ENCODE measurements around the gene CEMIP. TPM values are rescaled to one million over a fixed set of nuclear protein-coding genes. Genes with fewer than 3 reads are reported as not detected.

CEMIP gene
- polyA plus RNA-seq, 1 donor (not counting 4 experiments of a cell fraction or from before 2014, with no cell fraction given): 2.3 TPM

GRCh38 chr15:80787316-80787715 is 8.1 kb downstream of the CEMIP start:
- FAIRE-seq (no peak), DNase-seq (ENCODE audit: low read depth, low spot score) (no peak)
- dilution Hi-C loops (cut with MboI; ENCODE audit: extremely low pct_ligation_motif_present, low sequenced_read_pairs): no loop called here
- H3K4me1 ChIP-seq (ENCODE audit: control insufficient read depth, extremely low read depth, insufficient read depth, low read length): peaks cover 8% of the 10 kb centered on the region
- no peaks in the 10 kb centered on the region for H3K9me3 ChIP-seq (ENCODE audit: control insufficient read depth, low read depth, low read length)
- no peaks in the 10 kb centered on the region for H3K27me3 ChIP-seq (ENCODE audit: control insufficient read depth, extremely low read depth, insufficient read depth, low read length)
- no peak overlapping the region for H3K4me3 ChIP-seq (ENCODE audit: control insufficient read depth in 2 of 3, extremely low read depth in 1 of 3, insufficient read depth in 2 of 3, low read depth in 1 of 3, low read length in 3 of 3)
- no peaks in the 10 kb centered on the region for H3K36me3 ChIP-seq (ENCODE audit: control insufficient read depth in 2 of 2, extremely low read depth in 1 of 2, insufficient read depth in 2 of 2, low read length in 2 of 2)
- H3K9ac ChIP-seq (ENCODE audit: control insufficient read depth, extremely low read depth, insufficient read depth, low read length): no peak overlapping the region
- TF ChIP-seq EZH2 (IDR thresholded peaks at IDR 0.05; ENCODE audit: low read length) (no peak), CTCF (optimal IDR thresholded peaks at IDR 0.05 in 1 of 3, IDR thresholded peaks at IDR 0.05 in 1 of 3, conservative IDR thresholded peaks at IDR 0.05 in 1 of 3; ENCODE audit: extremely low read depth in 1 of 3, insufficient read depth in 2 of 3, low read length in 3 of 3) (no peak)
- H3K27ac ChIP-seq (ENCODE audit: control insufficient read depth, insufficient read depth, low read length): no peak overlapping the region
- no peaks in the 10 kb centered on the region for H3K79me2 ChIP-seq (ENCODE audit: control insufficient read depth, insufficient read depth, low read length)
- no peak overlapping the region for H2AFZ ChIP-seq (ENCODE audit: control insufficient read depth, low read length)
- H3K9me1 ChIP-seq (ENCODE audit: control insufficient read depth, extremely low read depth, insufficient read depth, low read length): no peaks in the 10 kb centered on the region
- no peak overlapping the region for H3K4me2 ChIP-seq (ENCODE audit: control insufficient read depth, extremely low read depth, insufficient read depth, low read depth, low read length)
- no peaks in the 10 kb centered on the region for H4K20me1 ChIP-seq (ENCODE audit: control insufficient read depth, extremely low read depth, insufficient read depth, low read length)

- no peak overlapping the region for H2AFZ ChIP-seq (ENCODE audit: control insufficient read depth, low read length)
- no peak overlapping the region for H3K4me3 ChIP-seq (ENCODE audit: control insufficient read depth in 2 of 3, extremely low read depth in 1 of 3, insufficient read depth in 2 of 3, low read depth in 1 of 3, low read length in 3 of 3)
- no peak overlapping the region for H3K27ac ChIP-seq (ENCODE audit: control insufficient read depth, insufficient read depth, low read length)
- TF ChIP-seq EZH2 (IDR thresholded peaks at IDR 0.05; ENCODE audit: low read length) (no peak), CTCF (optimal IDR thresholded peaks at IDR 0.05 in 1 of 3, IDR thresholded peaks at IDR 0.05 in 1 of 3, conservative IDR thresholded peaks at IDR 0.05 in 1 of 3; ENCODE audit: extremely low read depth in 1 of 3, insufficient read depth in 2 of 3, low read length in 3 of 3) (no peak)
- no peaks in the 10 kb centered on the region for H3K79me2 ChIP-seq (ENCODE audit: control insufficient read depth, insufficient read depth, low read length)
- no peak for DNase-seq (ENCODE audit: low read depth, low spot score)
- H3K4me1 ChIP-seq (ENCODE audit: control insufficient read depth, extremely low read depth, insufficient read depth, low read length): peaks cover 8% of the 10 kb centered on the region
- dilution Hi-C loops (cut with MboI; ENCODE audit: extremely low pct_ligation_motif_present, low sequenced_read_pairs): no loop called here
- H3K9me1 ChIP-seq (ENCODE audit: control insufficient read depth, extremely low read depth, insufficient read depth, low read length): no peaks in the 10 kb centered on the region
- H3K36me3 ChIP-seq (ENCODE audit: control insufficient read depth in 2 of 2, extremely low read depth in 1 of 2, insufficient read depth in 2 of 2, low read length in 2 of 2): no peaks in the 10 kb centered on the region
- H3K9me3 ChIP-seq (ENCODE audit: control insufficient read depth, low read depth, low read length): no peaks in the 10 kb centered on the region
- no peaks in the 10 kb centered on the region for H4K20me1 ChIP-seq (ENCODE audit: control insufficient read depth, extremely low read depth, insufficient read depth, low read length)
- H3K27me3 ChIP-seq (ENCODE audit: control insufficient read depth, extremely low read depth, insufficient read depth, low read length): no peaks in the 10 kb centered on the region
- H3K9ac ChIP-seq (ENCODE audit: control insufficient read depth, extremely low read depth, insufficient read depth, low read length): no peak overlapping the region
- FAIRE-seq: no peak
- H3K4me2 ChIP-seq (ENCODE audit: control insufficient read depth, extremely low read depth, insufficient read depth, low read depth, low read length): no peak overlapping the region
These were observed 9.4 kb downstream of the CEMIP start for GRCh38 chr15:80788536-80788935.

Measured in keratinocyte (primary cell).